Stimulated activated CD8-positive, alpha-beta memory T cell treated with anti-CD3 and anti-CD28 coated beads, Interleukin-4, amount 100 ng/mL, for 24 hours (primary cell): ENCODE results near the gene RAI1.
"Not testable (repeated sequence)": the region's sequence is repeated elsewhere in the genome, so short reads cannot be mapped to it uniquely, and the experiment has no call there.

Experiments
- DNase-seq: peaks from one replicate; pipeline ENCODE4 v3.0.0-alpha.2; 2020; ENCODE audit warnings: low read depth

RAI1 gene

GRCh38 chr17:17681187-17681743, at the start of gene RAI1:
Gene RAI1 (plus strand): TSS chr17:17681458. CDS start chr17:17792949, 111,491 bp downstream.
- peak; percentile 55 for DNase-seq

DNA sequence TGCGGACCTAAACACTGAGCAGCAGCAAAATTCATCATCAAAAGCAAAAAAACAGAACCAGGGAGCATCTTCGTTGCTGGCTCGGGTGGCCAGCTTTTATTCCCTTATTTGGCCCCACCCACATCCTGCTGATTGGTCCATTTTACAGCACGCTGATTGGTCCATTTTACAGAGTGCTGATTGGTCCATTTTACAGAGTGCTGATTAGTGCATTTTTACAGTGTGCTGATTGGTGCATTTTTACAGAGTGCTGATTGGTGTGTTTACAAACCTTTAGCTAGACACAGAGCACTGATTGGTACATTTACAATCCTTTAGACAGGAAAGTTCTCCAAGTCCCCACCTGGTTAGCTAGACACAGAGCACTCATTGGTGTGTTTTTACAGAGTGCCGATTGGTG, 48.6 kb upstream of the RAI1 start:
- DNase-seq = not testable (repeated sequence)

GRCh38 chr17:17633310-17633709, 47.9 kb upstream of the RAI1 start:
- no peak for DNase-seq

DNA sequence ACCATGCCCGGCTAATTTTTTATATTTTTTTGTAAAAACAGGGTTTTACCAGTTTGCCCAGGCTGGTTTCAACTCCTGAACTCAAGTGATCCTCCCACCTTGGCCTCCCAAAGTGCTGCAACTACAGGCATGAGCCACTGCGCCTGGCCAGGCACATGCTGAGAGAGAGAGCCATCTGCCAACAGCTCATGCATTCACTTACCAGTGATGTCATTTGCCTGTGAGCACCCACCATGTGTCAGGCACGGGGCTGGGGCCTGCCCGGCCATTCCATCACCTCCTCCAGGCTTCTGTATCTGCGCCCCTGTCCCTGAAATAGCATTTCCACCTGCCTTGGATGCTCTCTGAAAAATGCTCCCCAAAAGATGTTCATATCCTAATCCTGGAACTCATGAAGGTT, 46.1 kb upstream of the RAI1 start:
- DNase-seq = no peak

- not testable (repeated sequence) for DNase-seq
Observed at GRCh38 chr17:17635537-17636271, 45.6 kb upstream of the RAI1 start.

- no peak for DNase-seq
Observed at GRCh38 chr17:17636272-17636885, 44.9 kb upstream of the RAI1 start.

GRCh38 chr17:17638467-17638866, 42.8 kb upstream of the RAI1 start:
- no peak for DNase-seq

GRCh38 chr17:17639661-17640270, 41.5 kb upstream of the RAI1 start:
- DNase-seq = not testable (repeated sequence)

DNA sequence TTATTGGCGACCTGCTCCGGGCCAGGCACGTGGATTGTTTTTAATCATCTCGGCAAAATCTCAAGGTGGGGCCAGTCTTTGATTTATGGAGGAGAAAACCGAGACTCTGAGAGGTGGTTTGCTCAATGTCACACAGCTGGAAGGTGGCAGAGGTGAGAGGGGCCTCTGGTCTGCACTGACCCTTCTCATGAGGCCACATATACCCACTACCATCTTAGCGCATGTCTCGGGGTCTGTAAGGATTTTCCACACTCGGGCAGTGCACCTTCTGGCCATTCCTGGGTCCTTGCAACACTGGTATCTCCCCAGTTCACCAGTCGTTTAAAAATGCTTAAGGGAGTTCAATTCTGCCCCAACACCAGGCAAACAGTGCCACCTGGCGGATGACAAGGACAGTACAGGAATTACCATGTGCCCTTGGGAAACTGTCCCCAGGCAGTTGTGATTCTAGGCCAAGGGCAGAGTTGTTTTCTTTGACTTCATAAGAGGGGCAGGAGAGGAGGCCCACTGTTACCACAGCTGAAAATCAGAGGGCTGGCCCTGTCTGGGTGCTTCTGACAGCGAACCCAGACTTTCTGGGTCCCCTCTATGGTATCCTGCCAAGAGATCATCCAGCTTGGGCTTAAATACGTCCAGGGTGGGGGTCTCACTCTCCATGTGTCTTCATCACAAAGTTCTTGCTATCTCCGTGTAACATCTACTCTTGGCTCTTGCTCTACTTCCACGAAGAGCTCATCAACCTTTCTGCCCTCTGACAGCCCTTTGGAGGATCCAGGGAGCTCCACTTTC, 39.4 kb upstream of the RAI1 start:
- DNase-seq = peak; percentile 66

DNA sequence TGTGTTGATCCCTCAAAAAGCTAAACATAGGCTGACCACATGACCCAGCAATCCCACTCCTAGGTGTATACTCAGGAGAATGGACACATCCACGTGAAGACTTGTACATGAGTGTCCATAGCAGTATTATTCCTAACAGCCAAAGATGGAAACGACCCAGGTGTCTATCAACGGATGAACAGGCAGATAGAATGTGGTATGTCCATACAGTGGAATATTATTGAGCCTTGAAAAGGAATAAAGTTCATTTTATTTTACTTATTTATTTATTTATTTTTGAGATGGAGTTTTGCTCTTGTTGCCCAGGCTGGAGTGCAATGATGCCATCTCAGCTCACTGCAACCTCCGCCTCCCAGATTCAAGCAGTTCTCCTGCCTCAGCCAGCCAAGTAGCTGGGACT, 36.1 kb upstream of the RAI1 start:
- DNase-seq = not testable (repeated sequence)

- DNase-seq = no peak
Observed at GRCh38 chr17:17645961-17646360, 35.3 kb upstream of the RAI1 start.

DNA sequence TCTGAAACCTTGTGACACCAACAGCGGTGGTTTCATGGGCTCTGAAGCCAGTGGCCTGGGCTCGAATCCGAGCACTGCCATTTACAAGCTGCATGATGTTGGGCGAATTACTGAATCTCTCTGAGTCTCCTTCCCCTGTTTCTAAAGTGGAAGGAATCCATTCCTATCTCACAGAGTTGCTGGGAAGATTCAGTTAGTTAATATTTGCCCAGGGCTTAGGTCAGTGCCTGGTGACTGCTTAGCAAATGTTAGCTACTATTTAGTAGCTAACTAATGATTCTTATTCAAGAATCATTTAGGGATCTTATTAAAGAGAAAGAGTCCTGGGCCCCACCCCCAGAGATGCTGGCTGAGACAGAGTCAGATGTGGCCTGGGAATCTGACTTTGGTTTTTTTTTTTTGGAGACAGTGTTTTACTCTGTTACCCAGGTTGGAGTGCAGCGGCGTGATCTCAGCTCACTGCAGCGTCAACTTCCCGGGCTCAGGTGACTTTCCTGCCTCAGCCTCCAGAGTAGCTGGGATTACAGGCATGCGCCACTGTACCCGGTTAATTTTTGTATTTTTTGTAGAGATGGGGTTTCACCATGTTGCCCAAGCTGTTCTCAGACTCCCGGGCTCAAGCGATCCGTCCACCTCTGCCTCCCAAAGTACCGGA, 33.6 kb upstream of the RAI1 start:
- no peak for DNase-seq

GRCh38 chr17:17648762-17649161, 32.5 kb upstream of the RAI1 start:
- no peak for DNase-seq

- DNase-seq = no peak
Observed at GRCh38 chr17:17650959-17651358, 30.3 kb upstream of the RAI1 start.

DNA sequence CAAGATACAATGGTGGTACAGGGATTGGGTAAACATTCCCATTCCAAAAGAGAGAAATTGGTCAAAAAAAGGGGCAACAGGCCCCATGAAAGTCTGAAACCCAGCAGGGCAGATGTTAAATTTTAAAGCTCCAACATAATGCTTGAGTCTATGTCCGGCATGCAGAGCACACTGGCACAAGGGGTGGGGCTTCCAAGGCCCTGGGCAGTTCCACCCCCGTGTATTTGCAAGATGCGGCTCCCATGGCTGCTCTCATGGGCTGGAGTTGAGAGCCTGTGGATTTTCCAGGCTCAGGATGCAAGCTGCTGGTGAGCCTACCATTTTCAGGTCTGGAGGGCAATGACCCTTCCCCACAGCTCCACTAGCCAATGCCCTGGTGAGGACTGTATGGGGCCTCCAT, 27.9 kb upstream of the RAI1 start:
- no peak for DNase-seq

DNA sequence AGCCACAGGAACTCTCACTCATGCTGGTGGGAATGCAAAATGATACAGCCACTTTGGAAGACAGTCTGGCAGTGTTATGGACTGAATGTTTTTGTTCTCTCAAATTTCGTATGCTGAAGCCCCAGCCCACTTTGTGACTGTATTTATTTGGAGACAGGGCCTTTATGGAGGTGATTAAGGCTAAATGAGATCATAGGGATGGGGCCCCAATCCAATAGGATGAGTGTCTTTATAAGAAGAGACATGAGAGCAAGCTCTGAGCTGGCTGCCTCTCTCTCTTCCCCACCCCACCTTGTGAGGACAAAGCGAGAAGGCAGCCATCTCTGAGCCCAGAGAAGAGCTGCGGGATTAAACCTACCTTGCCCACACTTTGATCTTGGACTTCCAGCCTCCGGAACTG, 21.9 kb upstream of the RAI1 start:
- no peak for DNase-seq

DNA sequence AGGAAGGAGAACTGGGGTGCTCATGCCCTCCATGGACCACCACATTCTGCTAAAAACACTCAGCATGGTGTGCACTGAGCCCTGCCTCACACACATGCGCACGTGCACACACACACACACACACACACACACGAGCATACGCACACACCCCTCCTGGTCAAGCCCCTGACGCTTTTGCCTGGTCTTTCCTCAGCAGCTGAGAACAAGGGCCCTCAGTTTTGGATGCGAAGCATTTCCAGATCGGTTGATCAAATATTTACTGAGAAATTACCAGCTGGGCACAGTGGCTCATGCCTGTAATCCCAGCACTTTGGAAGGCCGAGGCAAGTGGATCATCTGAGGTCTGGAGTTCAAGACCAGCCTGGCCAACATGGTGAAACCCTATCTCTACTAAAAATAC, 20.1 kb upstream of the RAI1 start:
- DNase-seq = no peak

DNA sequence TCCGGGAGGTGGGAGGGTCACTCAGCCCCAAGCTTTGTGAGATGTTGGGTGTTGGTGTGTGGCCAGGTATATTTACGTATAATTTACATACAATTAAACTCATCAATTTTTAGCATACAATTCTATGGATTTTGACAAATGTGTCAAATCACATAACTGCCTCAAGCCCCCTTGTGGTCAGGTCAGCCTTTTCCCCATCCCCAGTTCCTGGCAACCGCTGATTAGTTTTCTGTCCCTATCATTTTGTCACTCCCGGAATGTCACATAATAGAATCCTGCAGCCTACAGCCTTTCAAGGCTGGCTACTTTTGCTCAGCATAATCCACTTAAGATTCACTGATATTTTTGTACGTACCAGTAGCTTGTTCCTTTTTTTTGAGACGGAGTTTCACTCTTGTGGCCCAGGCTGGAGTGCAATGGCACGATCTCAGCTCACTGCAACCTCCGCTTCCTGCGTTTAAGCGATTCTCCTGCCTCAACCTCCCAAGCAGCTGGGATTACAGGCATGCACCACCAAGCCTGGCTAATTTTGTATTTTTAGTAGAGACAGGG, 19.3 kb upstream of the RAI1 start:
- no peak for DNase-seq

- peak; percentile 76 for DNase-seq
Observed at GRCh38 chr17:17663160-17664063, 17.8 kb upstream of the RAI1 start.

GRCh38 chr17:17664064-17664452, 17.2 kb upstream of the RAI1 start:
- DNase-seq = no peak
